ENCODE data around the gene PBX1. TPM values are rescaled to one million over a fixed set of nuclear protein-coding genes. Genes with fewer than 3 reads are reported as not detected.
A peak's percentile ranks its signal among the peaks of the same experiment; 100 is the strongest.

The PBX1 gene
- total and polyA plus RNA-seq, 2 experiments from 2014 or later, result 14.8 to 61.6 TPM

DNA sequence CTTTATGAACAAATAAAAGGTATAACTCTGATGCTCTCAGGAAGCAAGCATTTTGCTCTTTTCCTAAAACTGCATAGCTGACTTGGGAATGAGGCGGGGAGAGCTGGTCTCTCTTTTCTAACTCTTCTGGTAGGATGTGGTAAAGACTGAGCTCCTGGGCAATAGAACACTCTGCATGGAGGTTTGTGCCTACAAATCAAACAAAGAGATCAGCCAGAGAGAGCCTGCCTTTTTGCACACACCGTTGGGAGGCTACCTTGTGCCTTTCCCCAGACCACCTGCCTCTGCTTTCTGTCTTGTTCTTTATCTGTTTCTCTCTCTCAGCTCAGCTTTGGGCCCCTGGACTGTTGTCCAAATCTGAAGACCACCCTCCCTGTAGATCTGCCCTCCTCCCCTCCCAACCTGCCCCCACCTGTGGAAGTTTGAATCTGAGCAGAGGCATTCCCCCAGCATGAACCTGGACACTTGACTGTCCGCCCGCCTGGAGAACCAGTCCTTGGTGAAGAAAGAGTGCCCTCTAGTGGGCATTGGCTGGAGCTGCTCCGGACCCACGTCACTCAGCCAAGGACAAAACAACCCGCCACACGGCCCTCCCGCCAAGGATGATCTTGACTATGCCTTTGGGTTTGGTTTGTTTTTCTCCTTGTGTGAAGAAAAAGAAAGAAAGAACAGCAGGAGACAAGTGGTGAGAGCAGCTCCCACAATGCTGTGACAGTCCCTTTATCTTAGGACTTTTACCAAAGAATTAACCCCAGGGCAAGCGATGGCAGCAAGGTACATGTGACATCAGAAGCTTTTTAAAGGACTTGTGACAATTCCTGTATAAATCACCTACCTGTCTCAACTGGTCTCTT lies 228.2 kb downstream of the PBX1 start:
- H3K4me3 ChIP-seq, result no peak overlapping the region
- peaks cover 86% of the 10 kb centered on the region for H3K79me2 ChIP-seq
- H3K4me1 ChIP-seq (ENCODE audit: insufficient read depth), result peaks cover 24% of the 10 kb centered on the region
- H3K27me3 ChIP-seq, result no peaks in the 10 kb centered on the region
- TF ChIP-seq, protein P1, sequence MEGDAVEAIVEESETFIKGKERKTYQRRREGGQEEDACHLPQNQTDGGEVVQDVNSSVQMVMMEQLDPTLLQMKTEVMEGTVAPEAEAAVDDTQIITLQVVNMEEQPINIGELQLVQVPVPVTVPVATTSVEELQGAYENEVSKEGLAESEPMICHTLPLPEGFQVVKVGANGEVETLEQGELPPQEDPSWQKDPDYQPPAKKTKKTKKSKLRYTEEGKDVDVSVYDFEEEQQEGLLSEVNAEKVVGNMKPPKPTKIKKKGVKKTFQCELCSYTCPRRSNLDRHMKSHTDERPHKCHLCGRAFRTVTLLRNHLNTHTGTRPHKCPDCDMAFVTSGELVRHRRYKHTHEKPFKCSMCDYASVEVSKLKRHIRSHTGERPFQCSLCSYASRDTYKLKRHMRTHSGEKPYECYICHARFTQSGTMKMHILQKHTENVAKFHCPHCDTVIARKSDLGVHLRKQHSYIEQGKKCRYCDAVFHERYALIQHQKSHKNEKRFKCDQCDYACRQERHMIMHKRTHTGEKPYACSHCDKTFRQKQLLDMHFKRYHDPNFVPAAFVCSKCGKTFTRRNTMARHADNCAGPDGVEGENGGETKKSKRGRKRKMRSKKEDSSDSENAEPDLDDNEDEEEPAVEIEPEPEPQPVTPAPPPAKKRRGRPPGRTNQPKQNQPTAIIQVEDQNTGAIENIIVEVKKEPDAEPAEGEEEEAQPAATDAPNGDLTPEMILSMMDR (IDR thresholded peaks at IDR 0.05; ENCODE audit: poor library complexity), result peak; percentile 98
- TF ChIP-seq EZH2phosphoT487 (IDR thresholded peaks at IDR 0.05; ENCODE audit: low read depth, severe bottlenecking, unreplicated experiment), result no peak
- H4K20me1 ChIP-seq (ENCODE audit: insufficient read depth, poor library complexity, severe bottlenecking), result no peaks in the 10 kb centered on the region
- H3K9me3 ChIP-seq (ENCODE audit: low read depth), result no peaks in the 10 kb centered on the region
- no peaks in the 10 kb centered on the region for H3K36me3 ChIP-seq (replicated peaks; ENCODE audit: insufficient read depth, low read depth)
- H3K4me2 ChIP-seq, result peak overlapping the region; percentile 26
- H3K9me2 ChIP-seq (replicated peaks; ENCODE audit: insufficient read depth), result no peaks in the 10 kb centered on the region
- no peak overlapping the region for H2AFZ ChIP-seq
- peak overlapping the region; percentile 41 for H3K27ac ChIP-seq
- 21% methylated on average over 10 of the region's 10 CpGs for WGBS (ENCODE audit: low lambda C conversion rate, missing lambda C conversion rate)
- DNase-seq (ENCODE audit: low spot score), result peak; percentile 93

DNA sequence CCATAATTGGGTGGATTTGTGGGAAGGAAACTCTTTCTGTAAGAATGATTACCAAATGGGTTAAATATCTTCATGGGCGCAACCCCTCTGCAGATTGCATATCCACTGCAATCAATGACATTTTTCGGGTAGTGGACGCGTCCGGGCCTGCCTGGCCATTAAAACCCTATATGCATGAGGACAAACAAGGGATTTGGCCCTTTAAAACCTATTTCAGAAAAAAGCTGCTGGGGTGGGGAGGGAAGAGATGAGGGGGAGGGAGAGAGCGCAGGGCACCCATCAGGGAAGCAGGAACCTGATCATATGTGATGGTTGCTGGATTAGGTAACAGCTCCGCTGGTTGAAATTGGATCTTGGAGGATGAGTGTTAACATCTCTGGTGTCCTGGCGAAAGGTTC lies 228.8 kb downstream of the PBX1 start:
- Histone ChIP-seq H4K20me1 (ENCODE audit: insufficient read depth, poor library complexity, severe bottlenecking) (no peaks in the 10 kb centered on the region), H2AFZ (no peak overlapping the region), H3K4me1 (ENCODE audit: insufficient read depth) (peaks cover 24% of the 10 kb centered on the region), H3K9me3 (ENCODE audit: low read depth) (no peaks in the 10 kb centered on the region), H3K4me3 (no peak overlapping the region), H3K4me2 (peak overlapping the region; percentile 26), H3K27ac (peak overlapping the region; percentile 22), H3K27me3 (no peaks in the 10 kb centered on the region), H3K79me2 (peaks cover 85% of the 10 kb centered on the region), H3K36me3 (replicated peaks; ENCODE audit: insufficient read depth, low read depth) (no peaks in the 10 kb centered on the region), H3K9me2 (replicated peaks; ENCODE audit: insufficient read depth) (no peaks in the 10 kb centered on the region)
- TF ChIP-seq, protein P1 (IDR thresholded peaks at IDR 0.05; ENCODE audit: poor library complexity), result no peak
- TF ChIP-seq EZH2phosphoT487 (IDR thresholded peaks at IDR 0.05; ENCODE audit: low read depth, severe bottlenecking, unreplicated experiment) (no peak), EZH2 (IDR thresholded peaks at IDR 0.05; ENCODE audit: borderline replicate concordance) (no peak)
- no peak for DNase-seq (ENCODE audit: low spot score)
- WGBS (ENCODE audit: low lambda C conversion rate, missing lambda C conversion rate), result 71% methylated on average over 8 of the region's 8 CpGs

- H3K27ac ChIP-seq, result no peak overlapping the region
- no peaks in the 10 kb centered on the region for H3K9me3 ChIP-seq (ENCODE audit: low read depth)
- no peak for DNase-seq (ENCODE audit: low spot score)
These were observed 231.1 kb downstream of the PBX1 start for GRCh38 chr1:164790081-164790480.

More at GRCh38 chr1:164790081-164790480, 231.1 kb downstream of the PBX1 start:
- Histone ChIP-seq H3K27me3 (no peaks in the 10 kb centered on the region), H3K36me3 (replicated peaks; ENCODE audit: insufficient read depth, low read depth) (no peaks in the 10 kb centered on the region), H3K4me1 (ENCODE audit: insufficient read depth) (peaks cover 32% of the 10 kb centered on the region), H4K20me1 (ENCODE audit: insufficient read depth, poor library complexity, severe bottlenecking) (no peaks in the 10 kb centered on the region), H3K9me2 (replicated peaks; ENCODE audit: insufficient read depth) (no peaks in the 10 kb centered on the region), H2AFZ (no peak overlapping the region), H3K4me3 (no peak overlapping the region), H3K4me2 (no peak overlapping the region), H3K79me2 (peaks cover 69% of the 10 kb centered on the region)
- 78% methylated on average over 6 of the region's 6 CpGs for WGBS (ENCODE audit: low lambda C conversion rate, missing lambda C conversion rate)
- TF ChIP-seq EZH2 (IDR thresholded peaks at IDR 0.05; ENCODE audit: borderline replicate concordance) (no peak), EZH2phosphoT487 (IDR thresholded peaks at IDR 0.05; ENCODE audit: low read depth, severe bottlenecking, unreplicated experiment) (no peak)
- TF ChIP-seq, protein P1 (IDR thresholded peaks at IDR 0.05; ENCODE audit: poor library complexity), result no peak
